HEK293 (cell line): Measurements from ENCODE around the gene MOV10L1.
A peak's percentile ranks its signal among the peaks of the same experiment; 100 is the strongest.

Source experiments
- CTCF ChIP-seq: fragments of 450-650 bp; formaldehyde crosslinking; IDR thresholded peaks from 2 replicates; pipeline ENCODE4 v1.5.1; 2016; ENCODE audit warnings: missing biosample characterization, missing genetic modification characterization
- HOXA7 ChIP-seq: sonication (generic); formaldehyde crosslinking; IDR thresholded peaks from 2 replicates; pipeline ENCODE4 v1.8.1; 2022; ENCODE audit warnings: missing genetic modification reagents, borderline replicate concordance
- KLF8 ChIP-seq: fragments of 450-650 bp; formaldehyde crosslinking; IDR thresholded peaks from 2 replicates; pipeline ENCODE4 v1.5.1; 2016; ENCODE audit warnings: missing biosample characterization, missing genetic modification characterization
- SP7 ChIP-seq: fragments of 450-650 bp; formaldehyde crosslinking; IDR thresholded peaks from 2 replicates; pipeline ENCODE4 v1.5.1; 2016; ENCODE audit warnings: missing biosample characterization, missing genetic modification characterization
- ZFP41 ChIP-seq: fragments of 450-650 bp; formaldehyde crosslinking; IDR thresholded peaks from 2 replicates; pipeline ENCODE4 v1.5.1; 2016; ENCODE audit warnings: missing biosample characterization, missing genetic modification characterization, borderline replicate concordance
- ZIC2 ChIP-seq: fragments of 450-650 bp; formaldehyde crosslinking; IDR thresholded peaks from 2 replicates; pipeline ENCODE4 v1.5.1; 2016; ENCODE audit warnings: missing biosample characterization, missing genetic modification characterization
- ZNF121 ChIP-seq: fragments of 450-650 bp; formaldehyde crosslinking; IDR thresholded peaks from 2 replicates; pipeline ENCODE4 v1.5.1; 2016; ENCODE audit warnings: missing biosample characterization, missing genetic modification characterization
- ZNF501 ChIP-seq: fragments of 450-650 bp; formaldehyde crosslinking; IDR thresholded peaks from 2 replicates; pipeline ENCODE4 v1.5.1; 2016; ENCODE audit warnings: missing biosample characterization, missing genetic modification characterization
- ZNF548 ChIP-seq: fragments of 450-650 bp; formaldehyde crosslinking; IDR thresholded peaks from 2 replicates; pipeline ENCODE4 v1.5.1; 2016; ENCODE audit warnings: missing biosample characterization, missing genetic modification characterization
- TF ChIP-seq, protein P1 (sequence below): fragments of 450-650 bp; IDR thresholded peaks from 2 replicates; pipeline ENCODE4 v1.5.1; 2018; ENCODE audit warnings: missing biosample characterization, mild to moderate bottlenecking, missing genetic modification characterization
- TF ChIP-seq, protein P2 (sequence below): fragments of 450-650 bp; formaldehyde crosslinking; IDR thresholded peaks from 2 replicates; pipeline ENCODE4 v1.5.1; 2016; ENCODE audit warnings: missing biosample characterization, missing genetic modification characterization

GRCh38 chr22:50190941-50191741 is 101.3 kb downstream of the MOV10L1 start:
- TF ChIP-seq CTCF (tag by site-specific recombination) (no peak), SP7 (tag by site-specific recombination) (no peak), ZFP41 (tag by site-specific recombination) (no peak), ZNF548 (tag by site-specific recombination) (no peak), ZNF501 (tag by site-specific recombination) (no peak), ZIC2 (tag by site-specific recombination) (peak; percentile 28; the same call in 1 of the 2 replicates), KLF8 (tag by site-specific recombination) (no peak), ZNF121 (tag by site-specific recombination) (no peak), HOXA7 (no peak)
- TF ChIP-seq, protein P1, sequence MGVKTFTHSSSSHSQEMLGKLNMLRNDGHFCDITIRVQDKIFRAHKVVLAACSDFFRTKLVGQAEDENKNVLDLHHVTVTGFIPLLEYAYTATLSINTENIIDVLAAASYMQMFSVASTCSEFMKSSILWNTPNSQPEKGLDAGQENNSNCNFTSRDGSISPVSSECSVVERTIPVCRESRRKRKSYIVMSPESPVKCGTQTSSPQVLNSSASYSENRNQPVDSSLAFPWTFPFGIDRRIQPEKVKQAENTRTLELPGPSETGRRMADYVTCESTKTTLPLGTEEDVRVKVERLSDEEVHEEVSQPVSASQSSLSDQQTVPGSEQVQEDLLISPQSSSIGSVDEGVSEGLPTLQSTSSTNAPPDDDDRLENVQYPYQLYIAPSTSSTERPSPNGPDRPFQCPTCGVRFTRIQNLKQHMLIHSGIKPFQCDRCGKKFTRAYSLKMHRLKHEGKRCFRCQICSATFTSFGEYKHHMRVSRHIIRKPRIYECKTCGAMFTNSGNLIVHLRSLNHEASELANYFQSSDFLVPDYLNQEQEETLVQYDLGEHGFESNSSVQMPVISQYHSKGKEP (tag by site-specific recombination) = no peak
- TF ChIP-seq, protein P2, sequence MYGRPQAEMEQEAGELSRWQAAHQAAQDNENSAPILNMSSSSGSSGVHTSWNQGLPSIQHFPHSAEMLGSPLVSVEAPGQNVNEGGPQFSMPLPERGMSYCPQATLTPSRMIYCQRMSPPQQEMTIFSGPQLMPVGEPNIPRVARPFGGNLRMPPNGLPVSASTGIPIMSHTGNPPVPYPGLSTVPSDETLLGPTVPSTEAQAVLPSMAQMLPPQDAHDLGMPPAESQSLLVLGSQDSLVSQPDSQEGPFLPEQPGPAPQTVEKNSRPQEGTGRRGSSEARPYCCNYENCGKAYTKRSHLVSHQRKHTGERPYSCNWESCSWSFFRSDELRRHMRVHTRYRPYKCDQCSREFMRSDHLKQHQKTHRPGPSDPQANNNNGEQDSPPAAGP (tag by site-specific recombination) = no peak
